ENCODE data around the gene NAP1L2.
"Not testable (repeated sequence)": the region's sequence is repeated elsewhere in the genome, so short reads cannot be mapped to it uniquely, and the experiment has no call there.

NAP1L2 gene

GRCh38 chrX:73214426-73215094 is at the start of gene NAP1L2:
Gene NAP1L2, minus strand, starts transcription at chrX:73214851. Its CDS starts 359 bp downstream, at chrX:73214492.
- no peaks in the 10 kb centered on the region for H3K4me1 ChIP-seq
- peak; percentile 51 to 56 for DNase-seq (ENCODE audit: low spot score in 2 of 2)
- in situ Hi-C loops (cut with MboI; ENCODE audit: low sequenced_read_pairs): no loop called here

GRCh38 chrX:73262991-73263390 is 48.3 kb upstream of the NAP1L2 start:
- in situ Hi-C loops (cut with MboI; ENCODE audit: low sequenced_read_pairs): no loop called here
- H3K4me3 ChIP-seq: no peak overlapping the region
- no peaks in the 10 kb centered on the region for H3K9me3 ChIP-seq
- H3K27me3 ChIP-seq (ENCODE audit: low read depth): no peaks in the 10 kb centered on the region
- no peaks in the 10 kb centered on the region for H3K36me3 ChIP-seq (replicated peaks)
- peak in 1 of 2 experiments; percentile 38 for DNase-seq (ENCODE audit: low spot score in 2 of 2)
- no peaks in the 10 kb centered on the region for H3K4me1 ChIP-seq

More at GRCh38 chrX:73214426-73215094, at the start of gene NAP1L2:
- no peaks in the 10 kb centered on the region for H3K36me3 ChIP-seq (replicated peaks)
- peak within 1 kb of the TSS; percentile 42 for H3K4me3 ChIP-seq
- peaks cover 3% of the 10 kb centered on the region; the same call in 1 of the 2 replicates for H3K27me3 ChIP-seq (ENCODE audit: low read depth)
- H3K9me3 ChIP-seq: no peaks in the 10 kb centered on the region

GRCh38 chrX:73239242-73239641 is 24.6 kb upstream of the NAP1L2 start:
- Histone ChIP-seq H3K36me3 (replicated peaks) (no peaks in the 10 kb centered on the region), H3K27me3 (ENCODE audit: low read depth) (no peaks in the 10 kb centered on the region), H3K9me3 (no peaks in the 10 kb centered on the region), H3K4me3 (no peak overlapping the region), H3K4me1 (no peaks in the 10 kb centered on the region)
- in situ Hi-C loops (cut with MboI; ENCODE audit: low sequenced_read_pairs): loop anchor here (25.0 kb wide), 1 partner anchor 98 kb away; no protein-coding TSS in a partner anchor
- DNase-seq (ENCODE audit: low spot score in 2 of 2): no peak

GRCh38 chrX:73217621-73218020 is 3.0 kb upstream of the NAP1L2 start:
- Histone ChIP-seq H3K9me3 (no peaks in the 10 kb centered on the region), H3K27me3 (ENCODE audit: low read depth) (peaks cover 3% of the 10 kb centered on the region; the same call in 1 of the 2 replicates), H3K4me1 (no peaks in the 10 kb centered on the region), H3K36me3 (replicated peaks) (no peaks in the 10 kb centered on the region), H3K4me3 (no peak overlapping the region)
- DNase-seq (ENCODE audit: low spot score in 2 of 2): no peak
- in situ Hi-C loops (cut with MboI; ENCODE audit: low sequenced_read_pairs): no loop called here

GRCh38 chrX:73215246-73215645 is 595 bp upstream of the NAP1L2 start:
- peaks cover 3% of the 10 kb centered on the region; the same call in 1 of the 2 replicates for H3K27me3 ChIP-seq (ENCODE audit: low read depth)
- H3K4me3 ChIP-seq: peak overlapping the region; percentile 42
- no peaks in the 10 kb centered on the region for H3K4me1 ChIP-seq
- H3K36me3 ChIP-seq (replicated peaks): no peaks in the 10 kb centered on the region
- no peak for DNase-seq (ENCODE audit: low spot score in 2 of 2)
- in situ Hi-C loops (cut with MboI; ENCODE audit: low sequenced_read_pairs): no loop called here
- no peaks in the 10 kb centered on the region for H3K9me3 ChIP-seq

- in situ Hi-C loops (cut with MboI; ENCODE audit: low sequenced_read_pairs): no loop called here
- H3K36me3 ChIP-seq (replicated peaks): no peaks in the 10 kb centered on the region
- DNase-seq (ENCODE audit: low spot score in 2 of 2): peak in 1 of 2 experiments; percentile 10
- peaks cover 3% of the 10 kb centered on the region; the same call in 1 of the 2 replicates for H3K27me3 ChIP-seq (ENCODE audit: low read depth)
- no peaks in the 10 kb centered on the region for H3K4me1 ChIP-seq
- peak overlapping the region; percentile 42 for H3K4me3 ChIP-seq
- no peaks in the 10 kb centered on the region for H3K9me3 ChIP-seq
Observed at GRCh38 chrX:73213734-73214425, 771 bp downstream of the NAP1L2 start.

- in situ Hi-C loops (cut with MboI; ENCODE audit: low sequenced_read_pairs): no loop called here
- Histone ChIP-seq H3K27me3 (ENCODE audit: low read depth) (no peaks in the 10 kb centered on the region), H3K36me3 (replicated peaks) (no peaks in the 10 kb centered on the region), H3K4me1 (no peaks in the 10 kb centered on the region), H3K4me3 (no peak overlapping the region), H3K9me3 (no peaks in the 10 kb centered on the region)
- no peak for DNase-seq (ENCODE audit: low spot score in 2 of 2)
Observed at GRCh38 chrX:73206366-73206765, 8.3 kb downstream of the NAP1L2 start.

- Histone ChIP-seq H3K36me3 (replicated peaks) (no peaks in the 10 kb centered on the region), H3K27me3 (ENCODE audit: low read depth) (no peaks in the 10 kb centered on the region), H3K4me3 (no peak overlapping the region), H3K4me1 (no peaks in the 10 kb centered on the region), H3K9me3 (no peaks in the 10 kb centered on the region)
- DNase-seq (ENCODE audit: low spot score in 2 of 2): no peak
- in situ Hi-C loops (cut with MboI; ENCODE audit: low sequenced_read_pairs): no loop called here
Observed at GRCh38 chrX:73182502-73183114, 32.0 kb downstream of the NAP1L2 start.

- H3K4me1 ChIP-seq; H3K9me3 ChIP-seq; H3K36me3 ChIP-seq (replicated peaks); H3K4me3 ChIP-seq; DNase-seq (ENCODE audit: low spot score in 2 of 2); H3K27me3 ChIP-seq (ENCODE audit: low read depth); in situ Hi-C loops (cut with MboI; ENCODE audit: low sequenced_read_pairs): not testable (repeated sequence)
Observed at GRCh38 chrX:73168945-73169344, 45.7 kb downstream of the NAP1L2 start.
